ENCODE results near the gene RIOK3.

DNA sequence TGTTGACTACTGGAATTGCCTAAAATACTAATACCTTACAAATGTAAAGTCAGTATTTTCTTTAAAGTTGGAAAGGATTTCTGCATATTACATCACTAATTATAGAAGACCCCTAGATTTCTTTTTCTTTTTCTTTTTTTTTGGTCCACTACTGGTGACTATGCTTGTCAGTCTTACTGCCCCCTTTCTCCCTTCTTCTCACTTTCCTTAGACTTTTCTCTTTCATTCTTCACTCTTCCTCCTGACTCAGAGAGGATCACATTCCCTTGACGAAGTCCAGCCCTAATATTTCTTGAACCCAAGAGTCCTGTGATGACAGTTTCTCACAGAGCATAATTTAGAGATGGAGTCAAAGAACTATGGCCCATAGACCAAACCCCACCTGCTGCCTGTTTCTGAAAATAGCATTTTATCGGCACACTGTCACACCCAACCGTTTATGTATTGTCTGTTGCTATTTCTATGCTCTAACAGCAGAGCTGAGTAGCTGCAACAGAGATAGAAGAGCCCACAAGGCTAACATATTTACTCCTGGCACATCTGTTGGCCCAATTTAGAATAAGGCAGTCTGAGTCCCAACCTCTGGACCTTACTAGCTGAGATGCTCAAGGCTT lies 40.6 kb upstream of the RIOK3 start:
- TF ChIP-seq RAD21 (conservative IDR thresholded peaks at IDR 0.05) (no peak), EZH2 (IDR thresholded peaks at IDR 0.05; ENCODE audit: borderline replicate concordance, insufficient read depth, low read length, poor library complexity, severe bottlenecking) (no peak)
- TF ChIP-seq, protein P1, sequence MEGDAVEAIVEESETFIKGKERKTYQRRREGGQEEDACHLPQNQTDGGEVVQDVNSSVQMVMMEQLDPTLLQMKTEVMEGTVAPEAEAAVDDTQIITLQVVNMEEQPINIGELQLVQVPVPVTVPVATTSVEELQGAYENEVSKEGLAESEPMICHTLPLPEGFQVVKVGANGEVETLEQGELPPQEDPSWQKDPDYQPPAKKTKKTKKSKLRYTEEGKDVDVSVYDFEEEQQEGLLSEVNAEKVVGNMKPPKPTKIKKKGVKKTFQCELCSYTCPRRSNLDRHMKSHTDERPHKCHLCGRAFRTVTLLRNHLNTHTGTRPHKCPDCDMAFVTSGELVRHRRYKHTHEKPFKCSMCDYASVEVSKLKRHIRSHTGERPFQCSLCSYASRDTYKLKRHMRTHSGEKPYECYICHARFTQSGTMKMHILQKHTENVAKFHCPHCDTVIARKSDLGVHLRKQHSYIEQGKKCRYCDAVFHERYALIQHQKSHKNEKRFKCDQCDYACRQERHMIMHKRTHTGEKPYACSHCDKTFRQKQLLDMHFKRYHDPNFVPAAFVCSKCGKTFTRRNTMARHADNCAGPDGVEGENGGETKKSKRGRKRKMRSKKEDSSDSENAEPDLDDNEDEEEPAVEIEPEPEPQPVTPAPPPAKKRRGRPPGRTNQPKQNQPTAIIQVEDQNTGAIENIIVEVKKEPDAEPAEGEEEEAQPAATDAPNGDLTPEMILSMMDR (IDR thresholded peaks at IDR 0.05; ENCODE audit: poor library complexity, severe bottlenecking), result no peak
